A549 treated with Hydrocortisone at 1 μM for 4 hours (cell line): Measurements from ENCODE around the gene C7orf57. TPM values are rescaled to one million over a fixed set of nuclear protein-coding genes. Genes with fewer than 3 reads are reported as not detected.

Experiments used
- total RNA-seq: library from RNA; stranded (reverse); fragments of 200-300 nt; extraction: Qiagen RNA extraction; gene quantifications from 5 replicates; pipeline ENCODE4 v1.2.3, GENCODE V29; 2022

C7orf57 gene
- 0.12 to 0.31 TPM (median 0.26 TPM) in 5 replicates for total RNA-seq

GRCh38 chr7:48035301-48035966 is at the start of gene C7orf57:
C7orf57 (plus strand) TSS chr7:48035543; CDS start chr7:48036309, 766 bp downstream.

GRCh38 chr7:48028938-48029337 is 6.4 kb upstream of the C7orf57 start, which contains the start of gene SUN3:
SUN3 (minus strand) TSS chr7:48029107; CDS start chr7:48028938, 169 bp downstream.

GRCh38 chr7:48089046-48090003 is 54.0 kb downstream of the C7orf57 start, which contains the start of gene UPP1:
UPP1 (plus strand) TSS chr7:48089265; CDS start chr7:48094784, 5,519 bp downstream.

Other genes starting within 250 kb of the C7orf57 start
- 0.08 to 0.30 TPM (median 0.14 TPM) in 5 replicates for gene PKD1L1, start 87.1 kb upstream of the C7orf57 start, total RNA-seq
- gene HUS1, start 55.9 kb upstream of the C7orf57 start, total RNA-seq: 13.3 to 20.5 TPM (median 17.7 TPM) in 5 replicates
- 0.09 to 0.32 TPM in 2 of 5 replicates, not detected in the others for gene SUN3, start 6.4 kb upstream of the C7orf57 start, total RNA-seq
- 61.2 to 93.6 TPM (median 76.2 TPM) in 5 replicates for gene UPP1, start 53.7 kb downstream of the C7orf57 start, total RNA-seq
- gene ABCA13, start 135.9 kb downstream of the C7orf57 start, total RNA-seq: 0.06 to 0.14 TPM (median 0.06 TPM) in 5 replicates